Suprapubic skin (tissue), 4 donors: ENCODE data around the gene FAAP20. TPM values are rescaled to one million over a fixed set of nuclear protein-coding genes. Genes with fewer than 3 reads are reported as not detected.

Experiments
- DNase-seq, 2 donors: peaks; one replicate each; pipeline ENCODE4 v3.0.0-alpha.2; 2019; ENCODE audit warnings: low spot score in 2 of 2
- H3K27ac ChIP-seq: fragments of 200-600 bp; sonication (generic); one replicate; pipeline ENCODE4 v1.5.1; 2019
- H3K27me3 ChIP-seq: fragments of 200-600 bp; sonication (generic); one replicate; pipeline ENCODE4 v1.5.1; 2019
- H3K36me3 ChIP-seq: fragments of 200-600 bp; sonication (generic); one replicate; pipeline ENCODE4 v1.5.1; 2019
- H3K4me1 ChIP-seq: fragments of 200-600 bp; sonication (generic); one replicate; pipeline ENCODE4 v1.5.1; 2019
- H3K4me3 ChIP-seq: fragments of 200-600 bp; sonication (generic); one replicate; pipeline ENCODE4 v1.5.1; 2019; ENCODE audit warnings: mild to moderate bottlenecking
- H3K9me3 ChIP-seq: fragments of 200-600 bp; sonication (generic); one replicate; pipeline ENCODE4 v1.5.1; 2019
- EP300 ChIP-seq: sonication (generic); formaldehyde crosslinking; IDR thresholded peaks from one replicate; pipeline ENCODE4 v1.6.1; 2017; ENCODE audit warnings: antibody characterized with exemption
- POLR2A ChIP-seq, 2 donors: fragments of 450-650 bp; IDR thresholded peaks; one replicate each; pipeline ENCODE4 v1.6.1; 2017; ENCODE audit warnings: antibody characterized with exemption in 2 of 2, mild to moderate bottlenecking in 2 of 2, moderate library complexity in 2 of 2
- POLR2AphosphoS5 ChIP-seq, 3 donors: sonication (generic); formaldehyde crosslinking; IDR thresholded peaks; one replicate each; pipeline ENCODE4 v1.6.1; 2017; ENCODE audit warnings: antibody characterized with exemption in 3 of 3
- WGBS: methylation state at CpG from one replicate; pipeline ENCODE4 v1.1.5; 2018; 5-methylcytosine and 5-hydroxymethylcytosine counted together
- total RNA-seq, 4 donors: library from RNA; depleted of rRNA; stranded (reverse); fragments of >200 nt; gene quantifications; one replicate each; pipeline ENCODE4 v1.1.0, GENCODE V29; 2016
- TF ChIP-seq, protein P1 (sequence below), 2 donors: fragments of 200-600 bp in 1 of 2; fragments of 450-650 bp in 1 of 2; sonication (generic) in 1 of 2; IDR thresholded peaks; one replicate each; pipeline ENCODE4 v1.5.1; 2016 to 2019; ENCODE audit warnings: antibody characterized with exemption in 2 of 2, mild to moderate bottlenecking in 1 of 2, moderate library complexity in 1 of 2

FAAP20 gene
- total RNA-seq, 4 donors from 2014 or later: 18.6 to 47.3 (median 24.9) TPM

DNA sequence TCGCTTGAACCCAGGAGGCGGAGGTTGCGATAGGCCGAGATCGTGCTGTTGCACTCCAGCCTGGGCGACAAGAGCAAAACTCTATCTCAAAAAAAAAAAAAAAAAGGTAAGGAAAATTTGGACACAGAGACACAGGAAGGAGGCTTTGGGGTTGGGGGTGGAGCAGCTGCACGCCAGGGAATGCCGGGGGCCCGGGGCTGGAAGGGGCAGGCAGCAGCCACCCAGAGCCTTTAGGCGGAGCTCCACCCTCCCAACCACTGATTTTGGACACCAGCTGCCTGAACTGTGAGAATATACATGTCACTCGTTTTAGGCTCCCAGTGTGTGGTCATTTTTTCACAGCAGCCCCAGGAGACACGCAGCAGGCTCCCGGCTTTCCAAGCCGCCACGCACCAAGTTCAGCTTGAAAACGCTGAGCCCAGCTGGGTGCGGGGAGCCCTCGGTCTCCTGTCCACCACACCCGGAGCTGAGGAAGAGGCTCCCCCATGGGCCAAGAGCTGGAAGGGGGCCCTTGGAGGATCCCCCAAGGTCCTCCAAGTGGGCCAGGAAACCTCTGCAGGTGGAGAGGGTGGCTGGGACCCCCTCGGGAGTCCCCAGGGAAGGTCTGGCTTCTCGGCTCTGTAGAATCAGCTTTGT is 5.9 kb upstream of the FAAP20 start:
- Histone ChIP-seq H3K27me3 (no peaks in the 10 kb centered on the region), H3K4me3 (no peak overlapping the region), H3K9me3 (no peaks in the 10 kb centered on the region), H3K36me3 (no peaks in the 10 kb centered on the region), H3K27ac (no peak overlapping the region), H3K4me1 (peaks cover 48% of the 10 kb centered on the region)
- TF ChIP-seq EP300 (no peak), POLR2A (IDR thresholded peaks at IDR 0.05) (no peak), POLR2AphosphoS5 (IDR thresholded peaks at IDR 0.05) (no peak)
- TF ChIP-seq, protein P1, sequence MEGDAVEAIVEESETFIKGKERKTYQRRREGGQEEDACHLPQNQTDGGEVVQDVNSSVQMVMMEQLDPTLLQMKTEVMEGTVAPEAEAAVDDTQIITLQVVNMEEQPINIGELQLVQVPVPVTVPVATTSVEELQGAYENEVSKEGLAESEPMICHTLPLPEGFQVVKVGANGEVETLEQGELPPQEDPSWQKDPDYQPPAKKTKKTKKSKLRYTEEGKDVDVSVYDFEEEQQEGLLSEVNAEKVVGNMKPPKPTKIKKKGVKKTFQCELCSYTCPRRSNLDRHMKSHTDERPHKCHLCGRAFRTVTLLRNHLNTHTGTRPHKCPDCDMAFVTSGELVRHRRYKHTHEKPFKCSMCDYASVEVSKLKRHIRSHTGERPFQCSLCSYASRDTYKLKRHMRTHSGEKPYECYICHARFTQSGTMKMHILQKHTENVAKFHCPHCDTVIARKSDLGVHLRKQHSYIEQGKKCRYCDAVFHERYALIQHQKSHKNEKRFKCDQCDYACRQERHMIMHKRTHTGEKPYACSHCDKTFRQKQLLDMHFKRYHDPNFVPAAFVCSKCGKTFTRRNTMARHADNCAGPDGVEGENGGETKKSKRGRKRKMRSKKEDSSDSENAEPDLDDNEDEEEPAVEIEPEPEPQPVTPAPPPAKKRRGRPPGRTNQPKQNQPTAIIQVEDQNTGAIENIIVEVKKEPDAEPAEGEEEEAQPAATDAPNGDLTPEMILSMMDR (IDR thresholded peaks at IDR 0.05): no peak
- 71% methylated on average over 11 of the region's 21 CpGs for WGBS
- no peak for DNase-seq

DNA sequence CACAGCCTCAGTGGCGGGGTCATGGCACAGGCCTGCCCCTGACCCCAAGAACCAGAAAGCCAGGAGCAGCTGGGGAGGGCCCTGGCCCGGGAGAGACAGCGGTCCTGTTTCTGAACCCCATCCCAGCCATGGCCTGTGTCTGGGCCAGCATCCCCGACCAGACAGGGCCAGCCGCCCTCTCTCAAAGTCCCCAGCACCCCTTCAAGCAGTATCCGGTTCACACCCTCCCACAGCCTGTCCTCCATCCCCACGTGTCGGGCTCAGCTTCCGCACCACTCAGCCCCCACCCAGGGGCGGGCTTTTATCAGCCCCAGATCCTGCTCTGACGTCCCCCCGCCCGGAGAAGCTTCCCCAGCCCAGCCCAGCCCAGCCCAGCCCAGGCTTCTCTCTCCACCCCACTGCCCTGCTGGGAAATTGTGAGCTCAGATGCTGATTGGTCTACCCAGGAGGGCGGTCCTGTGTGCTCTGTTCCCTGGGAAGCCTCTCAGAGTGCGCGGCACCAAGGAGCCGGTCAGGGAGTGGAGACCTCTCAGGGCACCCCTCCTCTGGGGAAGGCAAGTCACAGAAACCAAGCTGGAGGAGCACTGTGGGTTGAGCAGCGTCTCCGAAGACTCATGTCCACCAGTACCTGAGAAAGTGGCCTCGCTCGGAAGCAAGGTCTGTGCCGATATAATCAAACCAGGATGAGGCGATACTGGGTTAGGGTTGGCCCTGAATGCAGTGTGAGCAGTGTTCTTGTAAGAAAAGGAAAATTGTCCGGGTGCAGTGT is 4.7 kb upstream of the FAAP20 start:
- H3K4me1 ChIP-seq: peaks cover 45% of the 10 kb centered on the region
- no peaks in the 10 kb centered on the region for H3K9me3 ChIP-seq
- H3K4me3 ChIP-seq: peak overlapping the region; percentile 48
- DNase-seq: peak; percentile 95 to 97
- no peak for TF ChIP-seq POLR2AphosphoS5 (IDR thresholded peaks at IDR 0.05)
- no peak for TF ChIP-seq EP300
- no peak for TF ChIP-seq POLR2A (IDR thresholded peaks at IDR 0.05)
- TF ChIP-seq, protein P1 (IDR thresholded peaks at IDR 0.05): no peak
- H3K27me3 ChIP-seq: no peaks in the 10 kb centered on the region
- no peaks in the 10 kb centered on the region for H3K36me3 ChIP-seq
- peak overlapping the region; percentile 74 for H3K27ac ChIP-seq
- WGBS: 2% methylated on average over 13 of the region's 24 CpGs

DNA sequence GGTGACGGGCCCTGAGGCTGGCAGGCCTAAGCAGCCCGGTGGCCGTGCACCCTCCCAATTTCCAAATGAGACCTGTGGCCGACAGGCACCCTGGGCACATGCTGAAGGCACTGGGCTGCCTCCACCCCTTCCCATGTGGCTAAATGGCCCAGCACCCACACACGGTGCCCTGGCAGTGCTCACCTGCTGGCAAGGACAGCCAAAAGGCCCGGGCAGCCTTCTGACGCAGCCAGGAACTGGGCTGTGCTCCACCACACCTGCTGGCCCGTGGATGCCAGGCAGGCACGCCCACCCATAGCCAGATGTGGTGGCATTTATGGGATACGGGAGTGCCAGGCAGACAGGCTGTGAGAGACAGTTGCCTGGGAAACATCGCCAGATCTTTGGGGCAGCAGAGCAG is 4.0 kb upstream of the FAAP20 start:
- no peaks in the 10 kb centered on the region for H3K27me3 ChIP-seq
- WGBS: 52% methylated on average over 5 of the region's 11 CpGs
- no peaks in the 10 kb centered on the region for H3K36me3 ChIP-seq
- no peaks in the 10 kb centered on the region for H3K9me3 ChIP-seq
- TF ChIP-seq, protein P1 (IDR thresholded peaks at IDR 0.05): no peak
- no peak for TF ChIP-seq POLR2A (IDR thresholded peaks at IDR 0.05)
- no peak for TF ChIP-seq EP300
- no peak for TF ChIP-seq POLR2AphosphoS5 (IDR thresholded peaks at IDR 0.05)
- H3K4me3 ChIP-seq: no peak overlapping the region
- peaks cover 45% of the 10 kb centered on the region for H3K4me1 ChIP-seq
- H3K27ac ChIP-seq: peak overlapping the region; percentile 74
- no peak for DNase-seq

DNA sequence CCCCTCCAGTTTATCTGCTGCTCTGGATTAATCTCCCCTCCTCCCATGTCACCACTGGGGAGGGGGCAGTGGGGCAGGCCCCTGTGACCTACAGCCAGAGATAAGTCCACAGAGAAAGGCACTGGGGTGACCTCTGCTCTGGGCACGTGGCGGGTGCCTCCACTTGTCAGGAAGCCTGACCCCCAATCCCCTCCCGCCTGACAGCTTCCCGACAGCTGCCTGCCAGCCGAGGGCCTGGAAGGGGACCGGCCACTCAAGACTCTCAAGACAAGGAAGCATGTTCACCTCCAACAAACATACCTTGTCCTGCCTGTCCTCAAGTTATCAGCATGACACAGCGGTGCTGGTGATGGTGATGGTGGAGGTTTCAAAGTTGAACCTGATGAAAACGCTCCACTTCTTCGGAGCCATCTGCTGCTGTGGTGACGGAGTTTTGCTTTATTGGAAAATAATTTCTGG is 3.2 kb upstream of the FAAP20 start:
- WGBS: 91% methylated on average over 10 of the region's 10 CpGs
- Histone ChIP-seq H3K27ac (no peak overlapping the region), H3K36me3 (no peaks in the 10 kb centered on the region), H3K4me1 (peaks cover 51% of the 10 kb centered on the region), H3K27me3 (no peaks in the 10 kb centered on the region), H3K4me3 (no peak overlapping the region), H3K9me3 (no peaks in the 10 kb centered on the region)
- no peak for DNase-seq
- TF ChIP-seq POLR2AphosphoS5 (IDR thresholded peaks at IDR 0.05): no peak
- TF ChIP-seq, protein P1 (IDR thresholded peaks at IDR 0.05): no peak
- no peak for TF ChIP-seq POLR2A (IDR thresholded peaks at IDR 0.05)
- no peak for TF ChIP-seq EP300
